ENCODE measurements around the gene NVL.

Gene NVL

GRCh38 chr1:224192082-224192788 is 137.7 kb downstream of the NVL start:
- DNase-seq, result no peak

- DNase-seq, result no peak
Measured at GRCh38 chr1:224189561-224189960, 140.4 kb downstream of the NVL start.

- no peak for DNase-seq
Measured at GRCh38 chr1:224188286-224188685, 141.7 kb downstream of the NVL start.

GRCh38 chr1:224185208-224185607 is 144.8 kb downstream of the NVL start:
- no peak for DNase-seq

GRCh38 chr1:224183591-224184312 is 146.2 kb downstream of the NVL start:
- peak; percentile 48 for DNase-seq

- peak; percentile 95 for DNase-seq
Measured at GRCh38 chr1:224182866-224183590, 146.9 kb downstream of the NVL start, which contains the start of gene DEGS1. Gene DEGS1 (plus strand): TSS chr1:224183240. CDS start chr1:224183337, 97 bp downstream.

- no peak for DNase-seq
Measured at GRCh38 chr1:224182057-224182865, 147.7 kb downstream of the NVL start.

- no peak for DNase-seq
Measured at GRCh38 chr1:224181453-224181810, 148.5 kb downstream of the NVL start.

- no peak for DNase-seq
Measured at GRCh38 chr1:224180783-224181452, 149.1 kb downstream of the NVL start.

- DNase-seq, result no peak
Measured at GRCh38 chr1:224178894-224179293, 151.1 kb downstream of the NVL start.

GRCh38 chr1:224177356-224177999 is 152.5 kb downstream of the NVL start:
- no peak for DNase-seq

Data from 8988T (cell line).